H1 (cell line): ENCODE measurements around the gene CD59.

Experiments used
- BACH1 ChIP-seq: IDR thresholded peaks from 2 replicates; pipeline ENCODE4 v1.6.1; 2012; ENCODE audit warnings: low read length, improper control_type of control experiment
- CHD7 ChIP-seq: fragments of 300-600 bp; sonication (generic); IDR thresholded peaks from 2 replicates; pipeline ENCODE4 v1.7.1; 2012; ENCODE audit warnings: low read length, moderate library complexity, mild to moderate bottlenecking, inconsistent platforms; ENCODE audit not compliant: insufficient replicate concordance
- CREB1 ChIP-seq: IDR thresholded peaks from 2 replicates; pipeline ENCODE4 v1.6.1; 2012; ENCODE audit warnings: inconsistent platforms
- CTCF ChIP-seq, 3 experiments: IDR thresholded peaks; 1 replicate in 2 of 3; 2 replicates in 1 of 3; pipeline versions ENCODE4 v1.5.1 to v1.6.1; 2011; ENCODE audit warnings: low read length in 3 of 3, mild to moderate bottlenecking in 3 of 3, inconsistent platforms in 2 of 3, low read depth in 1 of 3, moderate library complexity in 1 of 3; ENCODE audit not compliant: insufficient read depth in 1 of 3; ENCODE audit errors: control extremely low read depth in 1 of 3
- EZH2 ChIP-seq: fragments of 200-600 bp; sonication (generic); IDR thresholded peaks from 2 replicates; pipeline ENCODE4 v1.7.1; 2012; ENCODE audit warnings: low read depth, mild to moderate bottlenecking, moderate library complexity, low read length, inconsistent platforms; ENCODE audit not compliant: severe bottlenecking
- GABPA ChIP-seq: IDR thresholded peaks from 2 replicates; pipeline ENCODE4 v1.6.1; 2011; ENCODE audit warnings: mild to moderate bottlenecking, low read length, moderate library complexity, borderline replicate concordance; ENCODE audit not compliant: insufficient read depth
- JUN ChIP-seq: IDR thresholded peaks from 2 replicates; pipeline ENCODE4 v1.6.1; 2011; ENCODE audit warnings: low read depth, mild to moderate bottlenecking, improper control_type of control experiment, low read length
- MAX ChIP-seq: IDR thresholded peaks from 2 replicates; pipeline ENCODE4 v1.6.1; 2012; ENCODE audit warnings: inconsistent platforms
- POLR2A ChIP-seq, 2 experiments: IDR thresholded peaks; 1 replicate in 1 of 2; 2 replicates in 1 of 2; pipeline ENCODE4 v1.6.1; 2011; ENCODE audit warnings: low read depth in 2 of 2, low read length in 2 of 2, mild to moderate bottlenecking in 2 of 2; ENCODE audit errors: control extremely low read depth in 1 of 2
- POLR2AphosphoS5 ChIP-seq: IDR thresholded peaks from 2 replicates; pipeline ENCODE4 v1.6.1; 2011; ENCODE audit warnings: low read depth, low read length
- RFX5 ChIP-seq: IDR thresholded peaks from 2 replicates; pipeline ENCODE4 v1.6.1; 2011; ENCODE audit warnings: low read depth, low read length, improper control_type of control experiment, borderline replicate concordance
- SP1 ChIP-seq: IDR thresholded peaks from 2 replicates; pipeline ENCODE4 v1.6.1; 2011; ENCODE audit warnings: low read depth, low read length
- SP2 ChIP-seq: IDR thresholded peaks from 2 replicates; pipeline ENCODE4 v1.6.1; 2012; ENCODE audit warnings: mild to moderate bottlenecking, low read length, inconsistent platforms
- USF2 ChIP-seq: IDR thresholded peaks from 2 replicates; pipeline ENCODE4 v1.6.1; 2011; ENCODE audit warnings: low read length, improper control_type of control experiment

GRCh38 chr11:33730716-33731115 lies 5.5 kb downstream of the CD59 start:
- TF ChIP-seq POLR2AphosphoS5 (no peak), SP2 (no peak), POLR2A (IDR thresholded peaks at IDR 0.05; ENCODE audit: control extremely low read depth in 1 of 2, low read depth in 2 of 2, low read length in 2 of 2) (no peak), CTCF (IDR thresholded peaks at IDR 0.05; ENCODE audit: control extremely low read depth in 1 of 3, insufficient read depth in 1 of 3, low read depth in 1 of 3, low read length in 3 of 3) (no peak), EZH2 (no peak), SP1 (no peak), RFX5 (no peak), GABPA (no peak), CHD7 (no peak), MAX (no peak), CREB1 (no peak), JUN (no peak), BACH1 (no peak), USF2 (no peak)
